H9 (cell line): ENCODE data around the gene ARHGAP10. TPM values are rescaled to one million over a fixed set of nuclear protein-coding genes. Genes with fewer than 3 reads are reported as not detected.

Source experiments
- DNase-seq: peaks from one replicate; pipeline ENCODE4 v3.0.0-alpha.2; 2017
- H2AFZ ChIP-seq: one replicate; pipeline ENCODE4 v1.6.1; 2013; ENCODE audit warnings: mild to moderate bottlenecking, low read length, control low read depth, moderate library complexity
- H2AK5ac ChIP-seq: 2 replicates; pipeline ENCODE4 v1.6.1; 2013; ENCODE audit warnings: low read length, control low read depth, mixed read lengths; ENCODE audit not compliant: insufficient read length
- H2BK120ac ChIP-seq: one replicate; pipeline ENCODE4 v1.6.1; 2013; ENCODE audit warnings: low read depth, mild to moderate bottlenecking, low read length, control low read depth, inconsistent platforms; ENCODE audit not compliant: poor library complexity, severe bottlenecking
- H2BK12ac ChIP-seq: 2 replicates; pipeline ENCODE4 v1.6.1; 2013; ENCODE audit warnings: low read length, control low read depth, mixed read lengths, low read depth; ENCODE audit not compliant: insufficient read length
- H2BK15ac ChIP-seq: 2 replicates; pipeline ENCODE4 v1.6.1; 2013; ENCODE audit warnings: low read depth, low read length, control low read depth
- H2BK20ac ChIP-seq: one replicate; pipeline ENCODE4 v1.6.1; 2013; ENCODE audit warnings: low read depth, mild to moderate bottlenecking, low read length, control low read depth, inconsistent platforms; ENCODE audit not compliant: poor library complexity, severe bottlenecking
- H2BK5ac ChIP-seq: 2 replicates; pipeline ENCODE4 v1.6.1; 2013; ENCODE audit warnings: low read length, control low read depth, mixed read lengths; ENCODE audit not compliant: insufficient read length
- H3K14ac ChIP-seq: 2 replicates; pipeline ENCODE4 v1.6.1; 2013; ENCODE audit warnings: low read length, control low read depth; ENCODE audit not compliant: insufficient read depth
- H3K18ac ChIP-seq: 2 replicates; pipeline ENCODE4 v1.6.1; 2013; ENCODE audit warnings: low read depth, mild to moderate bottlenecking, mixed read lengths, low read length, control low read depth; ENCODE audit not compliant: insufficient read length
- H3K23ac ChIP-seq: 2 replicates; pipeline ENCODE4 v1.6.1; 2013; ENCODE audit warnings: low read length, control low read depth, mixed read lengths, low read depth; ENCODE audit not compliant: insufficient read length
- H3K23me2 ChIP-seq: 2 replicates; pipeline ENCODE4 v1.6.1; 2013; ENCODE audit warnings: low read depth, mild to moderate bottlenecking, mixed read lengths, low read length, control low read depth; ENCODE audit not compliant: insufficient read length, poor library complexity, severe bottlenecking
- H3K27ac ChIP-seq: 2 replicates; pipeline ENCODE4 v1.5.1; 2013; ENCODE audit warnings: low read length, control low read depth, mixed read lengths, low read depth; ENCODE audit not compliant: insufficient read length
- H3K27me3 ChIP-seq: 2 replicates; pipeline ENCODE4 v1.6.1; 2013; ENCODE audit warnings: low read length, control low read depth, inconsistent platforms; ENCODE audit not compliant: insufficient read depth
- H3K4ac ChIP-seq: 2 replicates; pipeline ENCODE4 v1.6.1; 2013; ENCODE audit warnings: low read depth, mild to moderate bottlenecking, control low read depth, inconsistent platforms, low read length, moderate library complexity
- H3K4me1 ChIP-seq: 2 replicates; pipeline ENCODE4 v1.6.1; 2013; ENCODE audit warnings: low read length, control low read depth, inconsistent platforms; ENCODE audit not compliant: insufficient read depth
- H3K4me2 ChIP-seq: 2 replicates; pipeline ENCODE4 v1.6.1; 2013; ENCODE audit warnings: low read length, control low read depth, mixed read lengths; ENCODE audit not compliant: insufficient read length, insufficient read depth
- H3K56ac ChIP-seq: 2 replicates; pipeline ENCODE4 v1.6.1; 2013; ENCODE audit warnings: low read depth, mild to moderate bottlenecking, mixed read lengths, low read length, control low read depth; ENCODE audit not compliant: insufficient read length
- H3K79me1 ChIP-seq: 2 replicates; pipeline ENCODE4 v1.6.1; 2013; ENCODE audit warnings: low read depth, mild to moderate bottlenecking, moderate library complexity, low read length, control low read depth, inconsistent platforms; ENCODE audit not compliant: insufficient read depth, poor library complexity, severe bottlenecking
- H3K79me2 ChIP-seq: 2 replicates; pipeline ENCODE4 v1.6.1; 2013; ENCODE audit warnings: low read length, control low read depth, inconsistent platforms; ENCODE audit not compliant: insufficient read depth
- H3K9ac ChIP-seq: 2 replicates; pipeline ENCODE4 v1.6.1; 2013; ENCODE audit warnings: low read length, control low read depth, mixed read lengths; ENCODE audit not compliant: insufficient read length; ENCODE audit errors: extremely low read depth
- H3K9me3 ChIP-seq: one replicate; pipeline ENCODE4 v1.6.1; 2013; ENCODE audit warnings: low read depth, low read length, inconsistent platforms; ENCODE audit not compliant: control insufficient read depth
- H3T11ph ChIP-seq: one replicate; pipeline ENCODE4 v1.6.1; 2013; ENCODE audit warnings: mild to moderate bottlenecking, low read length, control low read depth, inconsistent platforms
- H4K20me1 ChIP-seq: one replicate; pipeline ENCODE4 v1.6.1; 2013; ENCODE audit not compliant: control insufficient read depth, insufficient read length, insufficient read depth
- H4K5ac ChIP-seq: 2 replicates; pipeline ENCODE4 v1.6.1; 2013; ENCODE audit warnings: low read depth, mild to moderate bottlenecking, mixed read lengths, low read length, control low read depth; ENCODE audit not compliant: insufficient read length
- H4K8ac ChIP-seq: replicated peaks from 2 replicates; pipeline ENCODE4 v1.6.1; 2013; ENCODE audit warnings: low read length, control low read depth, mixed read lengths, low read depth; ENCODE audit not compliant: insufficient read length
- H4K91ac ChIP-seq: 2 replicates; pipeline ENCODE4 v1.6.1; 2013; ENCODE audit warnings: low read depth, mild to moderate bottlenecking, moderate library complexity, mixed read lengths, low read length, control low read depth; ENCODE audit not compliant: insufficient read length
- H3K27ac Mint-ChIP-seq, 3 experiments: 2 replicates in 2 of 3; 3 replicates in 1 of 3; pipeline ENCODE4 v1.8.0; 2020 to 2021; ENCODE audit warnings: mixed read lengths in 3 of 3, mild to moderate bottlenecking in 1 of 3, moderate library complexity in 1 of 3
- H3K27me3 Mint-ChIP-seq: 2 replicates; pipeline ENCODE4 v1.8.0; 2021; ENCODE audit warnings: low read depth, mild to moderate bottlenecking, moderate library complexity, mixed read lengths
- H3K36me3 Mint-ChIP-seq, 3 experiments: 2 replicates in 2 of 3; 3 replicates in 1 of 3; pipeline ENCODE4 v1.8.0; 2020 to 2021; ENCODE audit warnings: low read depth in 3 of 3, mixed read lengths in 3 of 3; ENCODE audit not compliant: insufficient read depth in 1 of 3
- H3K4me1 Mint-ChIP-seq, 2 experiments: 2 replicates each; pipeline ENCODE4 v1.8.0; 2020; ENCODE audit warnings: mixed read lengths in 2 of 2
- H3K4me3 Mint-ChIP-seq, 2 experiments: 2 replicates in 1 of 2; 3 replicates in 1 of 2; pipeline ENCODE4 v1.8.0; 2020 to 2021; ENCODE audit warnings: mild to moderate bottlenecking in 2 of 2, mixed read lengths in 2 of 2, moderate library complexity in 1 of 2
- H3K9me3 Mint-ChIP-seq, 2 experiments: 2 replicates in 1 of 2; 3 replicates in 1 of 2; pipeline ENCODE4 v1.8.0; 2020; ENCODE audit warnings: mild to moderate bottlenecking in 2 of 2, mixed read lengths in 2 of 2, moderate library complexity in 1 of 2
- WGBS: extraction: QIAGEN DNeasy Blood & Tissue Kit; methylation state at CpG from one replicate; pipeline ENCODE4 v1.1.7; 2013; ENCODE audit warnings: missing lambda C conversion rate, low lambda C conversion rate, mixed read lengths; ENCODE audit not compliant: insufficient read length; ENCODE audit errors: extremely low coverage; 5-methylcytosine and 5-hydroxymethylcytosine counted together
- total RNA-seq: library from RNA; stranded (reverse); gene quantifications from 2 replicates; pipeline ENCODE4 v1.2.1, GENCODE V29; 2021
- TF ChIP-seq, protein P1 (sequence below): fragments of 200-600 bp; sonication (generic); conservative IDR thresholded peaks from 3 replicates; pipeline ENCODE4 v1.8.0; 2021; ENCODE audit warnings: antibody characterized with exemption, mild to moderate bottlenecking

The ARHGAP10 gene
- total RNA-seq, 1 experiment from 2014 or later = 7.8 TPM

DNA sequence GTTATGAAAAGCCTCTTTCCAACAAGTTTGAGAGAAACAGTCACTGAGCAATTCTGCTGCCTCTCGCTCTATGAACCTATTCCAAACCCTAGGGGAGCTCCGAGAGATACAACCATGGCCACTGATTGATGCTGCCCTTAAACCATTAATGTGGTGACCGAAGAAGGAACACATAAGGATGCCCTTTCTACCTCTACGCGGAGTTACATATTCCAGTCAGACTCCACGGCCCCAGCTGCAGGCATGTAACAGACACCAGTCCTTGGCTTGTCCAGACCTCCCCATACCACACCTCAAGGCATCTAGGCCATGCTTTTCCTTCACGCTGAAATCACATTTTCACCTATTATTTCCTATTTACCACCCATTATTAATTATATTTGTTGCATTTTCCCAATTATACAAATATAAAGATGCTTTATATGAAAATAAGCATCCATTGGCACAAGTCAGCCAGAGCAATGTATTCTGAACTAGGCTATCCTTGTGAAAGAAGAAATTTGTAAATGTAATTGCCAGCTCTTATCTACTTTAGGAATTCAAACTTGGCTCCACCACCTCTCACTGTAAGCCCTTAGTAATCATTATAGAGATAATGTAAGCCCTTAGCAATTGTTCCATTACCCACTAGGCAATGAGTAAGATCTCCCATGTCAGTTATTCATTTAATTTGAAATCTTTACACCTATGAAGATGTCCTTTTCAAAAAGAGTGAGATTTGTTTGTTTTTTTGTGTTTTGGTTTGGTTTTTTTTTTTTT is 371.9 kb downstream of the ARHGAP10 start:
- Histone ChIP-seq H3K79me2 (no peaks in the 10 kb centered on the region), H3T11ph (no peak overlapping the region), H2AFZ (no peak overlapping the region), H3K4me2 (no peak overlapping the region), H2AK5ac (no peak overlapping the region), H3K9ac (no peak overlapping the region), H4K20me1 (no peaks in the 10 kb centered on the region), H2BK15ac (no peak overlapping the region), H2BK120ac (no peak overlapping the region), H3K23ac (no peak overlapping the region), H3K79me1 (no peaks in the 10 kb centered on the region), H3K56ac (no peak overlapping the region), H3K27ac (no peak overlapping the region), H3K27me3 (no peaks in the 10 kb centered on the region), H2BK5ac (no peak overlapping the region), H3K9me3 (no peaks in the 10 kb centered on the region), H3K14ac (no peak overlapping the region), H3K4me1 (no peaks in the 10 kb centered on the region), H3K4ac (no peak overlapping the region), H4K8ac (no peak overlapping the region), H4K91ac (no peak overlapping the region), H3K18ac (no peak overlapping the region), H3K23me2 (no peaks in the 10 kb centered on the region), H4K5ac (no peak overlapping the region), H2BK20ac (no peak overlapping the region), H2BK12ac (no peak overlapping the region)
- TF ChIP-seq, protein P1, sequence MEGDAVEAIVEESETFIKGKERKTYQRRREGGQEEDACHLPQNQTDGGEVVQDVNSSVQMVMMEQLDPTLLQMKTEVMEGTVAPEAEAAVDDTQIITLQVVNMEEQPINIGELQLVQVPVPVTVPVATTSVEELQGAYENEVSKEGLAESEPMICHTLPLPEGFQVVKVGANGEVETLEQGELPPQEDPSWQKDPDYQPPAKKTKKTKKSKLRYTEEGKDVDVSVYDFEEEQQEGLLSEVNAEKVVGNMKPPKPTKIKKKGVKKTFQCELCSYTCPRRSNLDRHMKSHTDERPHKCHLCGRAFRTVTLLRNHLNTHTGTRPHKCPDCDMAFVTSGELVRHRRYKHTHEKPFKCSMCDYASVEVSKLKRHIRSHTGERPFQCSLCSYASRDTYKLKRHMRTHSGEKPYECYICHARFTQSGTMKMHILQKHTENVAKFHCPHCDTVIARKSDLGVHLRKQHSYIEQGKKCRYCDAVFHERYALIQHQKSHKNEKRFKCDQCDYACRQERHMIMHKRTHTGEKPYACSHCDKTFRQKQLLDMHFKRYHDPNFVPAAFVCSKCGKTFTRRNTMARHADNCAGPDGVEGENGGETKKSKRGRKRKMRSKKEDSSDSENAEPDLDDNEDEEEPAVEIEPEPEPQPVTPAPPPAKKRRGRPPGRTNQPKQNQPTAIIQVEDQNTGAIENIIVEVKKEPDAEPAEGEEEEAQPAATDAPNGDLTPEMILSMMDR = no peak
- no CpG with 5 or more reads among the region's 7 CpGs for WGBS
- Mint-ChIP-seq H3K9me3 (peaks cover 11 to 16% of the 10 kb centered on the region in 2 experiments), H3K4me1 (peaks cover 5 to 6% of the 10 kb centered on the region in 2 experiments; a peak in 3 of 4 replicates), H3K27ac (no peak overlapping the region), H3K27me3 (no peaks in the 10 kb centered on the region), H3K4me3 (no peak overlapping the region), H3K36me3 (peaks cover 2 to 3% (median 3%) of the 10 kb centered on the region in 3 experiments; a peak in 3 of 7 replicates)
- no peak for DNase-seq
